Keratinocyte (primary cell): ENCODE measurements around the gene MRM2. TPM values are rescaled to one million over a fixed set of nuclear protein-coding genes. Genes with fewer than 3 reads are reported as not detected.

Experiments
- DNase-seq: peaks from one replicate; pipeline ENCODE4 v3.0.0-alpha.2; 2011; ENCODE audit warnings: low read depth, missing footprints, low spot score
- FAIRE-seq: peaks from 2 replicates; lab custom pipeline; 2011; peaks lifted over from hg19 to GRCh38; lab: Jason Lieb, UNC
- H2AFZ ChIP-seq: 2 replicates; pipeline ENCODE4 v1.6.0; 2012; ENCODE audit warnings: low read length, control low read depth, inconsistent platforms; ENCODE audit not compliant: control insufficient read depth
- H3K27ac ChIP-seq: 2 replicates; pipeline ENCODE4 v1.5.1; 2011; ENCODE audit warnings: low read length; ENCODE audit not compliant: control insufficient read depth, insufficient read depth
- H3K27me3 ChIP-seq: 3 replicates; pipeline ENCODE4 v1.6.0; 2011; ENCODE audit warnings: low read length; ENCODE audit not compliant: control insufficient read depth, insufficient read depth; ENCODE audit errors: extremely low read depth
- H3K36me3 ChIP-seq, 2 experiments: 2 replicates in 1 of 2; 3 replicates in 1 of 2; pipeline ENCODE4 v1.5.1; 2011; ENCODE audit warnings: low read length in 2 of 2, mild to moderate bottlenecking in 1 of 2; ENCODE audit not compliant: control insufficient read depth in 2 of 2, insufficient read depth in 2 of 2; ENCODE audit errors: extremely low read depth in 1 of 2
- H3K4me1 ChIP-seq: 3 replicates; pipeline ENCODE4 v1.5.1; 2011; ENCODE audit warnings: low read length; ENCODE audit not compliant: control insufficient read depth, insufficient read depth; ENCODE audit errors: extremely low read depth
- H3K4me2 ChIP-seq: 3 replicates; pipeline ENCODE4 v1.6.0; 2011; ENCODE audit warnings: low read depth, low read length; ENCODE audit not compliant: control insufficient read depth, insufficient read depth; ENCODE audit errors: extremely low read depth
- H3K4me3 ChIP-seq, 3 experiments: fragments of 200-600 bp in 1 of 3; sonication (generic) in 1 of 3; 2 replicates in 2 of 3; 3 replicates in 1 of 3; pipeline ENCODE4 v1.5.1; 2011 to 2016; ENCODE audit warnings: low read length in 3 of 3, mild to moderate bottlenecking in 3 of 3, control low read depth in 2 of 3, inconsistent platforms in 1 of 3, low read depth in 1 of 3, mixed read lengths in 1 of 3, mixed run types in 1 of 3, moderate library complexity in 1 of 3; ENCODE audit not compliant: control insufficient read depth in 2 of 3, insufficient read depth in 2 of 3; ENCODE audit errors: extremely low read depth in 1 of 3
- H3K79me2 ChIP-seq: 2 replicates; pipeline ENCODE4 v1.6.0; 2012; ENCODE audit warnings: low read length; ENCODE audit not compliant: control insufficient read depth, insufficient read depth
- H3K9ac ChIP-seq: 3 replicates; pipeline ENCODE4 v1.6.0; 2011; ENCODE audit warnings: low read length; ENCODE audit not compliant: control insufficient read depth, insufficient read depth; ENCODE audit errors: extremely low read depth
- H3K9me1 ChIP-seq: 3 replicates; pipeline ENCODE4 v1.6.0; 2011; ENCODE audit warnings: low read length; ENCODE audit not compliant: control insufficient read depth, insufficient read depth; ENCODE audit errors: extremely low read depth
- H3K9me3 ChIP-seq: 2 replicates; pipeline ENCODE4 v1.5.1; 2012; ENCODE audit warnings: low read depth, low read length; ENCODE audit not compliant: control insufficient read depth
- H4K20me1 ChIP-seq: 3 replicates; pipeline ENCODE4 v1.6.0; 2011; ENCODE audit warnings: low read length; ENCODE audit not compliant: control insufficient read depth, insufficient read depth; ENCODE audit errors: extremely low read depth
- EZH2 ChIP-seq: IDR thresholded peaks from one replicate; pipeline ENCODE4 v1.6.1; 2012; ENCODE audit warnings: inconsistent platforms, mild to moderate bottlenecking, low read length, moderate library complexity
- dilution Hi-C: fragments of 300-500 bp; cut with MboI; formaldehyde crosslinking; loops from one replicate; pipeline ENCODE4 v1.7.0; 2020; ENCODE audit warnings: low sequenced_read_pairs; ENCODE audit not compliant: extremely low pct_ligation_motif_present
- polyA plus RNA-seq, 5 experiments: library from polyadenylated mRNA; depleted of rRNA in 3 of 5; stranded (reverse) in 3 of 5; stranded (forward) in 1 of 5; unstranded in 1 of 5; fragments of >200 nt; gene quantifications; 1 replicate in 1 of 5; 2 replicates in 3 of 5; 3 replicates in 1 of 5; pipeline versions ENCODE4 v1.2.1 to v1.2.3, GENCODE V29; 2011 to 2012; ENCODE audit warnings: missing spikeins in 2 of 5, low read depth in 1 of 5, low replicate concordance in 1 of 5
- TF ChIP-seq, protein P1 (sequence below), 3 experiments: IDR thresholded peaks in 1 of 3; conservative IDR thresholded peaks in 1 of 3; optimal IDR thresholded peaks in 1 of 3; 2 replicates in 2 of 3; 3 replicates in 1 of 3; pipeline versions ENCODE3 to v1.5.1; 2011; ENCODE audit warnings: low read length in 3 of 3, mild to moderate bottlenecking in 3 of 3, moderate library complexity in 2 of 3, control low read depth in 1 of 3, inconsistent platforms in 1 of 3; ENCODE audit not compliant: insufficient read depth in 2 of 3; ENCODE audit errors: extremely low read depth in 1 of 3

Gene MRM2
- polyA plus RNA-seq, 1 donor (not counting 4 experiments of a cell fraction or from before 2014, with no cell fraction given): 21.5 TPM

GRCh38 chr7:2202901-2203765, 38.9 kb downstream of the MRM2 start:
- H3K27ac ChIP-seq: no peak overlapping the region
- H3K36me3 ChIP-seq: peaks cover 4 to 12% of the 10 kb centered on the region in 2 experiments
- dilution Hi-C loops: no loop called here
- H4K20me1 ChIP-seq: no peaks in the 10 kb centered on the region
- no peak for DNase-seq
- no peak overlapping the region for H2AFZ ChIP-seq
- no peaks in the 10 kb centered on the region for H3K4me1 ChIP-seq
- no peaks in the 10 kb centered on the region for H3K9me1 ChIP-seq
- H3K4me3 ChIP-seq: no peak overlapping the region
- no peaks in the 10 kb centered on the region for H3K9me3 ChIP-seq
- FAIRE-seq: no peak
- no peaks in the 10 kb centered on the region for H3K27me3 ChIP-seq
- H3K79me2 ChIP-seq: no peaks in the 10 kb centered on the region
- H3K9ac ChIP-seq: no peak overlapping the region
- no peak for TF ChIP-seq EZH2
- TF ChIP-seq, protein P1, sequence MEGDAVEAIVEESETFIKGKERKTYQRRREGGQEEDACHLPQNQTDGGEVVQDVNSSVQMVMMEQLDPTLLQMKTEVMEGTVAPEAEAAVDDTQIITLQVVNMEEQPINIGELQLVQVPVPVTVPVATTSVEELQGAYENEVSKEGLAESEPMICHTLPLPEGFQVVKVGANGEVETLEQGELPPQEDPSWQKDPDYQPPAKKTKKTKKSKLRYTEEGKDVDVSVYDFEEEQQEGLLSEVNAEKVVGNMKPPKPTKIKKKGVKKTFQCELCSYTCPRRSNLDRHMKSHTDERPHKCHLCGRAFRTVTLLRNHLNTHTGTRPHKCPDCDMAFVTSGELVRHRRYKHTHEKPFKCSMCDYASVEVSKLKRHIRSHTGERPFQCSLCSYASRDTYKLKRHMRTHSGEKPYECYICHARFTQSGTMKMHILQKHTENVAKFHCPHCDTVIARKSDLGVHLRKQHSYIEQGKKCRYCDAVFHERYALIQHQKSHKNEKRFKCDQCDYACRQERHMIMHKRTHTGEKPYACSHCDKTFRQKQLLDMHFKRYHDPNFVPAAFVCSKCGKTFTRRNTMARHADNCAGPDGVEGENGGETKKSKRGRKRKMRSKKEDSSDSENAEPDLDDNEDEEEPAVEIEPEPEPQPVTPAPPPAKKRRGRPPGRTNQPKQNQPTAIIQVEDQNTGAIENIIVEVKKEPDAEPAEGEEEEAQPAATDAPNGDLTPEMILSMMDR (optimal IDR thresholded peaks at IDR 0.05 in 1 of 3, IDR thresholded peaks at IDR 0.05 in 1 of 3, conservative IDR thresholded peaks at IDR 0.05 in 1 of 3; ENCODE audit: extremely low read depth in 1 of 3, insufficient read depth in 2 of 3, low read length in 3 of 3): no peak
- H3K4me2 ChIP-seq: no peak overlapping the region

- H3K36me3 ChIP-seq: peaks cover 4 to 9% of the 10 kb centered on the region in 2 experiments
- no peaks in the 10 kb centered on the region for H3K79me2 ChIP-seq
Measured at GRCh38 chr7:2202361-2202761, 39.6 kb downstream of the MRM2 start.

More at GRCh38 chr7:2202361-2202761, 39.6 kb downstream of the MRM2 start:
- TF ChIP-seq, protein P1 (optimal IDR thresholded peaks at IDR 0.05 in 1 of 3, IDR thresholded peaks at IDR 0.05 in 1 of 3, conservative IDR thresholded peaks at IDR 0.05 in 1 of 3; ENCODE audit: extremely low read depth in 1 of 3, insufficient read depth in 2 of 3, low read length in 3 of 3): no peak
- no peak for TF ChIP-seq EZH2
- no peaks in the 10 kb centered on the region for H3K4me1 ChIP-seq
- dilution Hi-C loops: no loop called here
- no peak overlapping the region for H3K4me2 ChIP-seq
- H3K27me3 ChIP-seq: no peaks in the 10 kb centered on the region
- DNase-seq: no peak
- H3K9ac ChIP-seq: no peak overlapping the region
- no peak overlapping the region for H2AFZ ChIP-seq
- H3K9me3 ChIP-seq: no peaks in the 10 kb centered on the region
- no peak for FAIRE-seq
- no peak overlapping the region for H3K27ac ChIP-seq
- no peaks in the 10 kb centered on the region for H3K9me1 ChIP-seq
- H4K20me1 ChIP-seq: no peaks in the 10 kb centered on the region
- no peak overlapping the region for H3K4me3 ChIP-seq
